PC-9 (cell line): ENCODE data around the gene C14orf119.

ENCODE experiments used
- CTCF ChIP-seq: fragments of 200-600 bp; sonication (generic); conservative IDR thresholded peaks from 2 replicates; pipeline ENCODE4 v1.6.1; 2017; ENCODE audit warnings: mixed run types, antibody characterized with exemption, mild to moderate bottlenecking, moderate library complexity
- EZH2 ChIP-seq: fragments of 200-600 bp; sonication (generic); IDR thresholded peaks from 2 replicates; pipeline ENCODE4 v1.8.0; 2017; ENCODE audit warnings: antibody characterized with exemption, low read depth

GRCh38 chr14:23114120-23114458, 18.8 kb downstream of the C14orf119 start:
- TF ChIP-seq CTCF (no peak), EZH2 (no peak)
